ENCODE results near the gene BAG1. TPM values are rescaled to one million over a fixed set of nuclear protein-coding genes. Genes with fewer than 3 reads are reported as not detected.

BAG1 gene
- total and polyA plus RNA-seq, 2 of the 13 experiments (the other 11 are each of a cell fraction or from before 2014, with no cell fraction given) = 23.1 to 59.5 TPM

GRCh38 chr9:33287087-33287490, 22.6 kb upstream of the BAG1 start:
- in situ Hi-C loops (cut with HindIII; ENCODE audit: extremely low pct_ligation_motif_present, low pct_unique_long_range_greater_than_20kb) = no loop called here
- DNase-seq (ENCODE audit: low spot score) (peak; percentile 67), FAIRE-seq (no peak), ATAC-seq (no peak)
- WGBS (ENCODE audit: low lambda C conversion rate) = 46% methylated on average over 4 of the region's 4 CpGs
- Histone ChIP-seq H3K27ac (ENCODE audit: extremely low read length, insufficient read depth, low read length) (peak overlapping the region; percentile 15), H3K36me3 (replicated peaks in 1 of 2; ENCODE audit: control insufficient read depth in 1 of 2, insufficient read depth in 2 of 2, low read length in 2 of 2) (0 out of 5 replicates have a peak, but pooled peaks cover 0 to under 1% of the 10 kb centered on the region in 2 experiments), H3K4me3 (replicated peaks in 1 of 3; ENCODE audit: insufficient read depth in 1 of 3, low read depth in 2 of 3, low read length in 3 of 3) (no peak overlapping the region), H3K9me3 (ENCODE audit: low read length) (no peaks in the 10 kb centered on the region), H3K4me1 (ENCODE audit: insufficient read depth, low read length) (peaks cover 31% of the 10 kb centered on the region), H3K9ac (ENCODE audit: insufficient read depth, low read depth, low read length) (no peak overlapping the region), H3K27me3 (ENCODE audit: control insufficient read depth in 1 of 2, insufficient read depth in 2 of 2, low read length in 2 of 2) (no peaks in the 10 kb centered on the region), H2AFZ (ENCODE audit: low read length) (no peak overlapping the region), H3K79me2 (ENCODE audit: insufficient read depth, low read length) (peaks cover 16% of the 10 kb centered on the region), H4K20me1 (ENCODE audit: insufficient read depth, low read length) (no peaks in the 10 kb centered on the region), H3K4me2 (ENCODE audit: low read depth, low read length) (peak overlapping the region; percentile 39)
- POLR2A ChIA-PET = interaction anchor here (0.7 to 1.6 kb wide), 3 partner anchors 12 to 38 kb away, joined by 3 to 4 read pairs (median 4); partner anchors contain the start of genes BAG1 and CHMP5
- intact Hi-C loops (cut with micrococcal nuclease; ENCODE audit: unreplicated experiment) = loop anchor here (5.0 kb wide), 1 partner anchor 35 kb away; no protein-coding TSS in a partner anchor
- CTCF ChIA-PET (ENCODE audit: low intra/inter-chr PET ratio, low total read pairs) = interaction anchor here (1.1 to 1.2 kb wide), 2 partner anchors 19 to 35 kb away, joined by 3 read pairs; no protein-coding TSS in a partner anchor
- no TSS peak for BruUV-seq (replicated peaks)
- TF ChIP-seq RFX3 (CRISPR knock-in tag; IDR thresholded peaks at IDR 0.05) = no peak
- no peak for TF ChIP-seq ZNF737 (CRISPR knock-in tag; IDR thresholded peaks at IDR 0.05; ENCODE audit: borderline replicate concordance)
- TF ChIP-seq, protein P1, sequence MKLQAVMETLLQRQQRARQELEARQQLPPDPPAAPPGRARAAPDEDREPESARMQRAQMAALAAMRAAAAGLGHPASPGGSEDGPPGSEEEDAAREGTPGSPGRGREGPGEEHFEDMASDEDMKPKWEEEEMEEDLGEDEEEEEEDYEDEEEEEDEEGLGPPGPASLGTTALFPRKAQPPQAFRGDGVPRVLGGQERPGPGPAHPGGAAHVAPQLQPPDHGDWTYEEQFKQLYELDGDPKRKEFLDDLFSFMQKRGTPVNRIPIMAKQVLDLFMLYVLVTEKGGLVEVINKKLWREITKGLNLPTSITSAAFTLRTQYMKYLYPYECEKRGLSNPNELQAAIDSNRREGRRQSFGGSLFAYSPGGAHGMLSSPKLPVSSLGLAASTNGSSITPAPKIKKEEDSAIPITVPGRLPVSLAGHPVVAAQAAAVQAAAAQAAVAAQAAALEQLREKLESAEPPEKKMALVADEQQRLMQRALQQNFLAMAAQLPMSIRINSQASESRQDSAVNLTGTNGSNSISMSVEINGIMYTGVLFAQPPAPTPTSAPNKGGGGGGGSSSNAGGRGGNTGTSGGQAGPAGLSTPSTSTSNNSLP (IDR thresholded peaks at IDR 0.05; ENCODE audit: low read depth, low read length) = peak; percentile 60; the same call in 1 of the 2 replicates
- TF ChIP-seq MAFF (IDR thresholded peaks at IDR 0.05; ENCODE audit: low read depth, low read length) = peak; percentile 86
- TF ChIP-seq, protein P2, sequence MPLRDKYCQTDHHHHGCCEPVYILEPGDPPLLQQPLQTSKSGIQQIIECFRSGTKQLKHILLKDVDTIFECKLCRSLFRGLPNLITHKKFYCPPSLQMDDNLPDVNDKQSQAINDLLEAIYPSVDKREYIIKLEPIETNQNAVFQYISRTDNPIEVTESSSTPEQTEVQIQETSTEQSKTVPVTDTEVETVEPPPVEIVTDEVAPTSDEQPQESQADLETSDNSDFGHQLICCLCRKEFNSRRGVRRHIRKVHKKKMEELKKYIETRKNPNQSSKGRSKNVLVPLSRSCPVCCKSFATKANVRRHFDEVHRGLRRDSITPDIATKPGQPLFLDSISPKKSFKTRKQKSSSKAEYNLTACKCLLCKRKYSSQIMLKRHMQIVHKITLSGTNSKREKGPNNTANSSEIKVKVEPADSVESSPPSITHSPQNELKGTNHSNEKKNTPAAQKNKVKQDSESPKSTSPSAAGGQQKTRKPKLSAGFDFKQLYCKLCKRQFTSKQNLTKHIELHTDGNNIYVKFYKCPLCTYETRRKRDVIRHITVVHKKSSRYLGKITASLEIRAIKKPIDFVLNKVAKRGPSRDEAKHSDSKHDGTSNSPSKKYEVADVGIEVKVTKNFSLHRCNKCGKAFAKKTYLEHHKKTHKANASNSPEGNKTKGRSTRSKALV (CRISPR knock-in tag; IDR thresholded peaks at IDR 0.05) = no peak
- TF ChIP-seq, protein P3, sequence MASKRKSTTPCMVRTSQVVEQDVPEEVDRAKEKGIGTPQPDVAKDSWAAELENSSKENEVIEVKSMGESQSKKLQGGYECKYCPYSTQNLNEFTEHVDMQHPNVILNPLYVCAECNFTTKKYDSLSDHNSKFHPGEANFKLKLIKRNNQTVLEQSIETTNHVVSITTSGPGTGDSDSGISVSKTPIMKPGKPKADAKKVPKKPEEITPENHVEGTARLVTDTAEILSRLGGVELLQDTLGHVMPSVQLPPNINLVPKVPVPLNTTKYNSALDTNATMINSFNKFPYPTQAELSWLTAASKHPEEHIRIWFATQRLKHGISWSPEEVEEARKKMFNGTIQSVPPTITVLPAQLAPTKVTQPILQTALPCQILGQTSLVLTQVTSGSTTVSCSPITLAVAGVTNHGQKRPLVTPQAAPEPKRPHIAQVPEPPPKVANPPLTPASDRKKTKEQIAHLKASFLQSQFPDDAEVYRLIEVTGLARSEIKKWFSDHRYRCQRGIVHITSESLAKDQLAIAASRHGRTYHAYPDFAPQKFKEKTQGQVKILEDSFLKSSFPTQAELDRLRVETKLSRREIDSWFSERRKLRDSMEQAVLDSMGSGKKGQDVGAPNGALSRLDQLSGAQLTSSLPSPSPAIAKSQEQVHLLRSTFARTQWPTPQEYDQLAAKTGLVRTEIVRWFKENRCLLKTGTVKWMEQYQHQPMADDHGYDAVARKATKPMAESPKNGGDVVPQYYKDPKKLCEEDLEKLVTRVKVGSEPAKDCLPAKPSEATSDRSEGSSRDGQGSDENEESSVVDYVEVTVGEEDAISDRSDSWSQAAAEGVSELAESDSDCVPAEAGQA (IDR thresholded peaks at IDR 0.05; ENCODE audit: low read depth) = no peak
- TF ChIP-seq, protein P3 (CRISPR knock-in tag; IDR thresholded peaks at IDR 0.05; ENCODE audit: borderline replicate concordance) = no peak
- peak; percentile 60; the same call in 1 of the 2 replicates for TF ChIP-seq RAD21 (CRISPR knock-in tag; IDR thresholded peaks at IDR 0.05)
- TF ChIP-seq ZNF850 (CRISPR knock-in tag; conservative IDR thresholded peaks at IDR 0.05) = no peak
- peak; percentile 72 for TF ChIP-seq STAG1 (CRISPR knock-in tag; IDR thresholded peaks at IDR 0.05)
- TF ChIP-seq, protein P4, sequence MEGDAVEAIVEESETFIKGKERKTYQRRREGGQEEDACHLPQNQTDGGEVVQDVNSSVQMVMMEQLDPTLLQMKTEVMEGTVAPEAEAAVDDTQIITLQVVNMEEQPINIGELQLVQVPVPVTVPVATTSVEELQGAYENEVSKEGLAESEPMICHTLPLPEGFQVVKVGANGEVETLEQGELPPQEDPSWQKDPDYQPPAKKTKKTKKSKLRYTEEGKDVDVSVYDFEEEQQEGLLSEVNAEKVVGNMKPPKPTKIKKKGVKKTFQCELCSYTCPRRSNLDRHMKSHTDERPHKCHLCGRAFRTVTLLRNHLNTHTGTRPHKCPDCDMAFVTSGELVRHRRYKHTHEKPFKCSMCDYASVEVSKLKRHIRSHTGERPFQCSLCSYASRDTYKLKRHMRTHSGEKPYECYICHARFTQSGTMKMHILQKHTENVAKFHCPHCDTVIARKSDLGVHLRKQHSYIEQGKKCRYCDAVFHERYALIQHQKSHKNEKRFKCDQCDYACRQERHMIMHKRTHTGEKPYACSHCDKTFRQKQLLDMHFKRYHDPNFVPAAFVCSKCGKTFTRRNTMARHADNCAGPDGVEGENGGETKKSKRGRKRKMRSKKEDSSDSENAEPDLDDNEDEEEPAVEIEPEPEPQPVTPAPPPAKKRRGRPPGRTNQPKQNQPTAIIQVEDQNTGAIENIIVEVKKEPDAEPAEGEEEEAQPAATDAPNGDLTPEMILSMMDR (CRISPR knock-in tag; IDR thresholded peaks at IDR 0.05) = peak; percentile 76
- peak; percentile 67 to 68 for TF ChIP-seq MAFK (conservative IDR thresholded peaks at IDR 0.05 in 1 of 2, IDR thresholded peaks at IDR 0.05 in 1 of 2; ENCODE audit: low read length in 2 of 2)
- TF ChIP-seq SP5 (CRISPR knock-in tag; IDR thresholded peaks at IDR 0.05; ENCODE audit: borderline replicate concordance, low read depth) = no peak

Data from HepG2 (cell line).